ENCODE results near the gene HOXB2. TPM values are rescaled to one million over a fixed set of nuclear protein-coding genes. Genes with fewer than 3 reads are reported as not detected.
"Not testable (repeated sequence)": the region's sequence is repeated elsewhere in the genome, so short reads cannot be mapped to it uniquely, and the experiment has no call there.

HOXB2 gene
- total RNA-seq, 1 experiment from 2014 or later, result not detected

- Histone ChIP-seq H4K91ac (ENCODE audit: insufficient read length, low read depth, low read length) (no peak overlapping the region), H3T11ph (ENCODE audit: low read length) (no peak overlapping the region), H3K23me2 (ENCODE audit: insufficient read length, low read depth, low read length, poor library complexity, severe bottlenecking) (peaks cover 5% of the 10 kb centered on the region), H3K18ac (ENCODE audit: insufficient read length, low read depth, low read length) (no peak overlapping the region), H3K23ac (ENCODE audit: insufficient read length, low read depth, low read length) (no peak overlapping the region), H3K4me2 (ENCODE audit: insufficient read depth, insufficient read length, low read length) (no peak overlapping the region), H4K20me1 (ENCODE audit: control insufficient read depth, insufficient read depth, insufficient read length) (no peaks in the 10 kb centered on the region), H2BK5ac (ENCODE audit: insufficient read length, low read length) (no peak overlapping the region), H3K9ac (ENCODE audit: extremely low read depth, insufficient read length, low read length) (no peak overlapping the region), H3K14ac (ENCODE audit: insufficient read depth, low read length) (no peak overlapping the region), H2AK5ac (ENCODE audit: insufficient read length, low read length) (no peak overlapping the region), H3K79me2 (ENCODE audit: insufficient read depth, low read length) (no peaks in the 10 kb centered on the region), H2BK120ac (ENCODE audit: low read depth, low read length, poor library complexity, severe bottlenecking) (no peak overlapping the region), H3K27me3 (ENCODE audit: insufficient read depth, low read length) (peaks cover 33% of the 10 kb centered on the region), H2BK20ac (ENCODE audit: low read depth, low read length, poor library complexity, severe bottlenecking) (no peak overlapping the region), H3K4ac (ENCODE audit: low read depth, low read length) (no peak overlapping the region), H3K79me1 (ENCODE audit: insufficient read depth, low read depth, low read length, poor library complexity, severe bottlenecking) (no peaks in the 10 kb centered on the region), H3K56ac (ENCODE audit: insufficient read length, low read depth, low read length) (no peak overlapping the region), H4K8ac (replicated peaks; ENCODE audit: insufficient read length, low read depth, low read length) (no peak overlapping the region), H2BK15ac (ENCODE audit: low read depth, low read length) (no peak overlapping the region), H3K27ac (ENCODE audit: insufficient read length, low read depth, low read length) (no peak overlapping the region), H2BK12ac (ENCODE audit: insufficient read length, low read depth, low read length) (no peak overlapping the region), H3K9me3 (ENCODE audit: control insufficient read depth, low read depth, low read length) (no peaks in the 10 kb centered on the region), H4K5ac (ENCODE audit: insufficient read length, low read depth, low read length) (no peak overlapping the region), H2AFZ (ENCODE audit: low read length) (no peak overlapping the region), H3K4me1 (ENCODE audit: insufficient read depth, low read length) (no peaks in the 10 kb centered on the region)
- Mint-ChIP-seq H3K9me3 (peaks cover 0 to 3% of the 10 kb centered on the region in 2 experiments; a peak in 2 of 5 replicates), H3K36me3 (ENCODE audit: insufficient read depth in 1 of 3, low read depth in 3 of 3) (no peaks in the 10 kb centered on the region; a peak in 1 of 7 replicates), H3K4me1 (peaks cover 5 to 16% of the 10 kb centered on the region in 2 experiments), H3K4me3 (no peak overlapping the region), H3K27me3 (ENCODE audit: low read depth) (peaks cover 99% of the 10 kb centered on the region), H3K27ac (no peak overlapping the region)
- WGBS (ENCODE audit: extremely low coverage, insufficient read length, low lambda C conversion rate), result no CpG with 5 or more reads among the region's 3 CpGs
- TF ChIP-seq CTCF (conservative IDR thresholded peaks at IDR 0.05), result no peak
- DNase-seq, result no peak
Measured at GRCh38 chr17:48537316-48537715, 7.6 kb downstream of the HOXB2 start.

GRCh38 chr17:48535793-48536559, 8.9 kb downstream of the HOXB2 start:
- not testable (repeated sequence) for H3K4me3 Mint-ChIP-seq; H3K4ac ChIP-seq (ENCODE audit: low read depth, low read length); H2BK120ac ChIP-seq (ENCODE audit: low read depth, low read length, poor library complexity, severe bottlenecking); H3K56ac ChIP-seq (ENCODE audit: insufficient read length, low read depth, low read length); H4K8ac ChIP-seq (replicated peaks; ENCODE audit: insufficient read length, low read depth, low read length); H2BK20ac ChIP-seq (ENCODE audit: low read depth, low read length, poor library complexity, severe bottlenecking); H3K9ac ChIP-seq (ENCODE audit: extremely low read depth, insufficient read length, low read length); H2BK15ac ChIP-seq (ENCODE audit: low read depth, low read length); H3K14ac ChIP-seq (ENCODE audit: insufficient read depth, low read length); H3K27ac Mint-ChIP-seq; H3K27ac ChIP-seq (ENCODE audit: insufficient read length, low read depth, low read length); H3K4me1 ChIP-seq (ENCODE audit: insufficient read depth, low read length); H3K23me2 ChIP-seq (ENCODE audit: insufficient read length, low read depth, low read length, poor library complexity, severe bottlenecking); H4K91ac ChIP-seq (ENCODE audit: insufficient read length, low read depth, low read length); H3K4me2 ChIP-seq (ENCODE audit: insufficient read depth, insufficient read length, low read length); H2AFZ ChIP-seq (ENCODE audit: low read length); H3K9me3 Mint-ChIP-seq; H2BK5ac ChIP-seq (ENCODE audit: insufficient read length, low read length); H3K9me3 ChIP-seq (ENCODE audit: control insufficient read depth, low read depth, low read length); H3K36me3 Mint-ChIP-seq (ENCODE audit: insufficient read depth in 1 of 3, low read depth in 3 of 3); H3K79me1 ChIP-seq (ENCODE audit: insufficient read depth, low read depth, low read length, poor library complexity, severe bottlenecking); H2AK5ac ChIP-seq (ENCODE audit: insufficient read length, low read length); H3K23ac ChIP-seq (ENCODE audit: insufficient read length, low read depth, low read length); H4K5ac ChIP-seq (ENCODE audit: insufficient read length, low read depth, low read length); H3K18ac ChIP-seq (ENCODE audit: insufficient read length, low read depth, low read length); H4K20me1 ChIP-seq (ENCODE audit: control insufficient read depth, insufficient read depth, insufficient read length); H2BK12ac ChIP-seq (ENCODE audit: insufficient read length, low read depth, low read length); H3K79me2 ChIP-seq (ENCODE audit: insufficient read depth, low read length); H3T11ph ChIP-seq (ENCODE audit: low read length); DNase-seq
- WGBS (ENCODE audit: extremely low coverage, insufficient read length, low lambda C conversion rate), result no CpG with 5 or more reads among the region's 9 CpGs
- peaks cover 8 to 12% of the 10 kb centered on the region in 2 experiments for H3K4me1 Mint-ChIP-seq
- H3K27me3 ChIP-seq (ENCODE audit: insufficient read depth, low read length), result peaks cover 33% of the 10 kb centered on the region
- H3K27me3 Mint-ChIP-seq (ENCODE audit: low read depth), result peaks cover 99% of the 10 kb centered on the region
